ENCODE results near the gene WEE2.

Gene WEE2

DNA sequence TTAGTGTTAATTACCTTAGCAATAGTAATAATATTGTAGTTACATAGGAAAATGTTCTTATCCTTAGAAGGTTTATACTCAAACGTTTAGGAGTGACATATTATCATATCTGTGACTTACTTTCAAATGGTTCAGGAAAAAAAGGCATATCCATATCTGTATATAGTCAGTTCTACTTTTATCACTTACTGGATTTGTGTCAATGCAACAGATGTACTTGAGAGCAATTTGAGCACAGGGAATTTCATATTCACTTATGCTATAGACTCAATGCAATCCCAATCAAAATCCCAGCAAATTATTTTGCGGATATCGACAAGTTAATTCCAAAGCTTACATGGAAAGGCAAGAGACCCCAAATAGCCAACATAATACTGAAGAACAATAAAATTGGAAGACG, 16.2 kb upstream of the WEE2 start:
- DNase-seq, result no peak

DNA sequence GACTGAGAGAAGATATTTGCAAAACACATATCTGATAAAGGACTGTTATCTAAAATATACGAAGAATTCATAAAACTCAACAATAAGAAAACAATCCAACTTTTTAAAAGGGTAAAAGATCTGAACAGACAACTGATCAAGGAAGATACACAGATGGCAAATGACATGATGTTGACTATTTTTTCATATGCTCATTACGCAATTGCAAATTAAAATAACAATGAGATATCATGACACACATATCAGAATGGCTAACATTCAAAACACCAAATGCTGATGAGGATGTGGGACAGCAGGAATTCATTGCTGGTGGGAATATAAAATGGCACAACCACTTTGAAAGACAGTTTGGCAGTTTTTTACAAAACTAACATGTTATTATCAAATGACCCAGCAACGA, 15.1 kb upstream of the WEE2 start:
- no peak for DNase-seq

- DNase-seq, result no peak
These were observed 12.3 kb upstream of the WEE2 start for GRCh38 chr7:141695803-141696289.

GRCh38 chr7:141696348-141696747, 11.8 kb upstream of the WEE2 start:
- DNase-seq, result no peak

DNA sequence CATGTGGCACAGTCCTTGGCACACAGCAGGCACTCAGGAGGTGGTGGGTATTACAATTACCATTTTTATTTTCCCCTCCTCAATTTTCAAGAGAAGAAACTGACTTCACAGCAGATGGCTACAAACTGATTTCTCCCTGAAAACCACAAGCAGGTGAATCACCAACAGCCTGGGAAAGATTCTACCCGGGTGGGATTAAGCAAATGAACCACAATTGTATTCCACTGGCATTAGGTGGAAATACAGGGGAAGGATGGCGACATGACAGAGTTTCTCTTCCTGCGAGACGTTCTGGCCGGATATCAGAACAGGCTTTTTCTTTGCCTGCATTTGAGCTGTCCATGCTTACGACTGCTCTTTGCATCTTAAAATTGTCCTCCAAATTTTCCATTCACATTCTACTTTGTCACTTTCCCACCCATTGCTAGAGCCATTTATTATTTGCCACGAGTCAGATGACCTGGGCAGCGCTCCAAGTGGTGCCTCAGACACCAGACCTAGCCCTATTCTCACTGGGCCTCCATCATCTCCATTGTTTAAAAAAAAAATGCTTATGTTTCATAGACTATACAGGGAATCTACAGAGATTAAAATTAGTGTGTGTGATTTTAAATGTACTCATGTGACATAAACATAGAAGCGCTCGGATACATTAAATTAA, 10.8 kb upstream of the WEE2 start:
- DNase-seq, result no peak

DNA sequence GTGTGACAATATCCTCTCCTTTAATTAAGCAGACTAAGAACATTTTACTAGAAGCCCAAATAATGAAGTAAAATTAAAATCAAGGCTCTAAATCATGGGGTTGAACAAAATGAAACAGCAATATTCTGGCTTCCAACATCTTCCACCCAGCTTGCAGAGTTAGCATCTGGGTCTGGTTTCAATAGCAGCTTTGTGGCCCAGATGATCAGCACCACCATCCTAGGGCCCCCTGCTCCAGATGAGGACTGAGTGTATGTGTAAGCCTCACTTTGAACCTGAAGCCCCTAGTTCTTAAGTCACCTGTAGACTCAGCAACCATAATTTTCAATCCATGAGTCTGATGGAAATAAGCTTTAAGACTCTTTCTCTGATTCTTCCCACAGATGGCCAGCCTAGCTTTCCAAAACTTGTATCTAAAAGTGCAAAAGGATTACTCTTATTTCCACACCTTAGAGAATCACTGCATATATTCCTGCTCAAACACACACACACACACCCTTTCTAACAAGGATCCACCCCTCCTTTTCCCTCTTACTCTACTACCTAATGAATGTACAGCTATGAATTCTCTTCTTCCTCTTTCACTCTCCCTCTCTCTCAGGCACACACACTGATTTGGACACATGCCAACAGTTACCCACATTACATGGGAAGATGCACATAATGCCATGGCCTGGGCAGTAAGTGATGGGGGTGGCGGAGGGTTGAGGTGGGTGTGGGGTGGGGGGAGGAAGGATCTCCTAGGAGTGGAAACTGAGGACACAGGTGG, 9.7 kb upstream of the WEE2 start:
- DNase-seq, result no peak

GRCh38 chr7:141699860-141700259, 8.3 kb upstream of the WEE2 start:
- DNase-seq, result no peak

GRCh38 chr7:141700296-141700847, 7.8 kb upstream of the WEE2 start:
- DNase-seq, result no peak

DNA sequence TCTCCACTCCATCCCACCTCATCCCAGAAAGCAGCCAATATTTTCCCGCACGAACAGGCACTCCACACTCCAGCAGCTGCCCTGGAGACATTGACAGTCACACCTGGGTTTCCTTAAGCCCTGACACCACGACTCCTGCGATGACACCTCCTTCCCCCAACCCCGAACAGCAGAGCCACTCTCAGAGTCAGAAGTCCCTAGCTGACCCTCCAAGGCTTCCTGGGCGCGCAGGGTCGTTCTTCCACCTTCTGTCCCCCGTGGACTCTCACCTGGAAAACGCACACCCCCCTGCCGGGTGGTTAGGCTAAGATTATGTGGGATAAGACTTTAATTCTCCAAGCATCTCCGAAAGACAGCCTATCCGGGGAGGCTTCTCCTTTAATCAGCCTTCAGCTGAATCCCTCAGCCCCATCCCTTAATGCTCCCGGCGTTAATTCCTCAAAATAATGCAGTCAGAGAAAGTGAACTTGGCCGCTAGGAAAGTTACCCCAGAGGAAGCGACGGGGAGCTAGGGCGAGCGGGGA, 7.2 kb upstream of the WEE2 start:
- peak in 1 of 2 donors; percentile 8 for DNase-seq

DNA sequence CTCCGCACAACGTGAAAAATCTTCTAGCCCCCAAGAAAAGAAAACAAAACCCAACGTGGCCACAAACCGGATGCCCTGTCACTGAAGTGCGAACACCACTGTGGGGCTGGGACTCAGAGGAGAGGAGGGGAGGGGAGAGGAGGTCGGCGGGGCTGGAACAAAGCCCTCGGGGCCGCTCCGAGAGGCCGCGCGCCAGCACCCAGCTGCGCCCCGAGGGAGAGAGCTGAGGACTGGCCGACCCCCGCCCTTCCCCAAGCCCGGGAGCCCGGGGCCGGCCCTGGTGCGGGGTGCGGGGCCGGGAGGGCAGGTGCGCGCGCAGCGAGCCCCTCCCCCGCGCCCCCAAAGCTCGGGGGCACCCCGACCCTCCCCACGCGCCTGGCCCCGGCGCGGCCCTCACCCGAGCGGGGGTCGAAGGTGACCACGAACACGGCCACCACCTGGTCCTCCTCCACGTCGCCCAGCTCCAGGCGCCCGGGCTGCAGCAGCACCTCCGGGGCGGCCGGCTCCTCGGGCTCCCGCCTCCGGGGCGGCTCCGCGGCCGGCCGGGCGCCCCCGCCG, 6.6 kb upstream of the WEE2 start:
- DNase-seq, result peak; percentile 63 to 69

GRCh38 chr7:141702047-141702567, 6.0 kb upstream of the WEE2 start, which contains the start of gene DENND11:
DENND11 (minus strand) TSS chr7:141702166; CDS start chr7:141702153, 13 bp downstream.
- DNase-seq, result peak; percentile 54 to 64

- DNase-seq, result no peak
These were observed 5.3 kb upstream of the WEE2 start for GRCh38 chr7:141702892-141703291.

DNA sequence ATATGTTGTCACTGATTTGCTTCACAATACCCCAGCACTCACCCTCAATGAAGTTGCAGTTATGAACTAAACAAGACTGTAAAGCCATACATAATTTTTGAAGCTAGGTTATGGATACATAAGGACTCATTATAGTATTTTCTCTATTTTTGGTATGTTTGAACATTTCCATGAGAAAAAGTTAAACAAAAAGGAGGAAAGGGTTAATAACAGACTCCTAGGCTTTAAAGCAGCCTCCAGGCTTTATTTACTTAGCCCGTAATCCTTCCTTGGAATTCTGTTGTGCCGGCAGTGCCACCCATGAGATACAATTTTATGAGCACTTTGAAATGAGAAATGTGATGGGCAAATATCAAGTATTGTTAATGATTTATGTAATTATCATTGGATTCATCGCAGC, 4.0 kb upstream of the WEE2 start:
- no peak for DNase-seq

GRCh38 chr7:141704741-141705140, 3.4 kb upstream of the WEE2 start:
- no peak for DNase-seq

DNA sequence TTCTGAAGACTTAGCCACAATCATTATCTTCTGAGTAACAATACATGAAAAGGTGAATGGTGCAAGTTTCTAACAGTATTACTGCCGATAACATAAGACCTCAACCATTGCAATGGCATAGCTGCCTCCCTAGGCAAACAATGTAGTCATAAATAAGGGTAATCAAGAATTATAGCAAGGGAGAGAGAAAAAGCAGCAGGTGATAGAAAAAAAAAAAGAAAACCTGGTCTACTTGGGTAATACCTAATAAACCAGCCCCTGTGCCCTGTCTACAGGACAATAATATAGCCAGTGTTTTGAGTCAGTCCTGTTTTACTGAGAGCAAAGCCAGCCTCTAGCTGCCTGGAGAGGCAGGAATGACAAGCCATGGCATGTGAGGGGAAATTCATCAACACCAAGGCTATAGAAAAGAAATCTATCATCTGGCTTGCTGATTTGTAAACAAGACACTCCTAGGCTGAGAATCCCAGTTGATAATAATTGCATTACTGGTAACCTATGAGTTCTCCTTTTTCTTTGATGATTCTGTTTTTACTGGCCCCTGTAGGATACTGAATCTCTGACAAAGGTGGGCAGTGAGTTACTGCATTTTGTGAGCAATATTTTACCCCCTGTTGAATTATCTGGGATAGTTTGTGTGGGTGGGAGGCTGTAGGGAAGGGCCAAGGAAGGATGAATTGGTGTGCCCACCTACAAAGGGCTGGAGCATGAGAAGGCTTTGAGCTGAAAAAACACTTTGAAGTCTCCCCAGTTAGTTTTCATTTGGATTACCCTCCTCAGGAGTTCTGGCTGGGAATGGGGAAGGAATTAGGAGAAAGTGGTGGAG, 1.7 kb upstream of the WEE2 start:
- DNase-seq, result no peak

DNA sequence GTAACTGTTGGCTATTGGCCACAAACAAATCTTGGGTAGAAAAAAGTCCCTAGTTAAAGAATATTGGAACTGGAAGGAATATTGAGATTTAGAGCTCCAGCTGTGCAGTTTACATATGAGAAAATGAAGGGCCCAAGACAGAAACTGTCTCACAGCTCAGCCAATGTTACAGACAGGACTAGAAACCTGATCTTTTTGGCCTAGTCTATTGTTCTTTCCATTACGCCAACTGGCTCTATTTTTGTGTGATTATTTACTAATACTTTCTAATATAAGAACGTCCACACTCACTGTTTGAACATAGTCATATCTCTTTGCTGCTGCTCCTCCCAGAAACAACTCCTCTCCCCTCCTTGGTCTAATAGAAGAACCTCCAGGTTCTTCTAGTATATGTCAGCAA, 1.2 kb downstream of the WEE2 start:
- DNase-seq, result no peak

- DNase-seq, result no peak
These were observed 1.6 kb downstream of the WEE2 start for GRCh38 chr7:141709749-141710148.

- no peak for DNase-seq
These were observed 2.1 kb downstream of the WEE2 start for GRCh38 chr7:141710301-141710700.

DNA sequence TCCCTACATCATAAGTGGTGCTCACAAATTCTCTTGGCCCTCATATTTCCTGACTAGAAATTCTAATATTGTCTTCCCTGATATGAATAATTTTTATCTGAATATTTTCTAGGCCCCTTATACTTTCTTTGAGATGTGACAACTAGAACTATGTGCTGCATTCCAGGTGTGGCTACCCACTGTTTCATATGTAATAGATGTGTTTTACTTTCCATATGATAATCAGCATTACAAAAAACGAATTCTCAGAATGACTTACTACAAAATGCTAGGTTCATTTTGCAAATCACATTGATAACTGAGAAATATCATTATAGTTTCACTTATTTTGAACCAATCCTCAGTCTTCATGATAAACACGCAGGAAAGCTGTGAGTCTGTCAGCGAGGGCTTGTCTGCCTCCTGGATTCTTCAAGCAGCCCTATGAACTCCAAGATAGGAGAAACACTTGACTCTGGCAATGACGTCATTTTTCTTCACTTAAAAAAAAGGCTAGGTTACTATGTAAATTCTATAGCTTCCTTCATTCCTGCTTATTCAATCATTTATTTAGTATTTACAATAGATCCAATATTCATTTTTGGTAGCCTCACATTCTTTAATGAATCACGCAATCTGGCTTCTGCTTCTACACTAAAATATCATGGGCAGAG, 4.6 kb downstream of the WEE2 start:
- DNase-seq, result no peak

GRCh38 chr7:141713890-141714289, 5.7 kb downstream of the WEE2 start:
- no peak for DNase-seq

GRCh38 chr7:141714571-141714970, 6.4 kb downstream of the WEE2 start:
- DNase-seq, result no peak

DNA sequence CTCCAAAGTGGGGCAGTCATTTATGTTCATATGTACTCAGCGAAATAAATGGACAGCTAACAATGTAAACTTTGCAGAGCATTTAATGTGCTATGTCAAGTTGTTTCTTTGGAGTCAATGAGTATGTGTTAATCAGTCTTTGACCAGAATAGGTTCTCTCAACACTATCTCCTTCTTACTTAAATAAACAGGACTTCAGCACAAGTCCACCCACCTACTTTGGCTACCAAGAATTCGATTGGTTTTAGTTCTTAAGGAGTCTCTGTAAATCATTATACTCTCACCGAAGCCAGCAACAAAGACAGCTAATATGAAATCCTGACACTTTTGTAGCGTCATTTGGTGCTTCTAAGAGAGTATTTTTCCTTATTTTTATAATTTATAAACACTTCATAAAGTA, 6.9 kb downstream of the WEE2 start:
- DNase-seq, result no peak

Measured in stimulated activated CD4-positive, alpha-beta T cell treated with anti-CD3 and anti-CD28 coated beads, Interleukin-2, amount 100 ng/mL, for 24 hours (primary cell).